Stimulated activated CD8-positive, alpha-beta memory T cell treated with anti-CD3 and anti-CD28 coated beads, Interleukin-4, amount 100 ng/mL, for 4 hours (primary cell): ENCODE results near the gene SLC43A2.

ENCODE experiments used
- DNase-seq, 2 donors: peaks; one replicate each; pipeline ENCODE4 v3.0.0-alpha.2; 2020; ENCODE audit warnings: low read depth in 2 of 2, low spot score in 1 of 2

SLC43A2 gene

DNA sequence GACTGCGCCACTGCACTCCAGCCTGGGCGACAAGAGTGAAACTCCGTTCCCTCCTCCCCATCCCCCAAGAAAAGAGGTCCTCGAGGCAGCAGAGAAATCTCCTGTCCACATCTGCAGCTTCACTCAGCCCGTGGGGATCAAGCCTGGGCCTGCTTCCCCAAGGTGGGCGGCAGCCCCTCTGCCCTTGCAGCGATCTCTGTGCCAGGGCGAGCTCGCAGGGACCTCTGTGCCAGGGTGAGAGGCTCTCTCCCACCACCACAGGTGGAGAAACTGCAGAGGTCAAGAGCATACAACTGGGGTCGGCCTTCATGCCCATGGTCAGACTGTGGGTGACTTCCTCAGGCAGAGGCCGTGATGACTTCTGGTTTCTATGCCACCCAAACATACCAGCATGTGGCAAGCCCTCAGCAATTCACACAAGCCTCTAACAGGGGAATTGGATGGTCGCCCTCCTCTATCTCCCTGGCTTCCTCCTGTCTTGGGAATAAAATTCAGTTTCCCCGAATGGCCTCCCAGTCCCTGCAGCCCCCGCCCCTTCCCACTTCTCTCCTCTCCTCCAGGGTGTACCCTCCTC is 5.5 kb downstream of the SLC43A2 start:
- no peak for DNase-seq

GRCh38 chr17:1621273-1621954 is 7.2 kb downstream of the SLC43A2 start:
- DNase-seq = no peak

GRCh38 chr17:1620486-1620885 is 8.1 kb downstream of the SLC43A2 start:
- no peak for DNase-seq

GRCh38 chr17:1617620-1618174 is 10.9 kb downstream of the SLC43A2 start:
- no peak for DNase-seq

GRCh38 chr17:1616101-1616500 is 12.5 kb downstream of the SLC43A2 start:
- DNase-seq = no peak

GRCh38 chr17:1612400-1612799 is 16.2 kb downstream of the SLC43A2 start:
- no peak for DNase-seq

- no peak for DNase-seq
Measured at GRCh38 chr17:1611715-1612114, 16.9 kb downstream of the SLC43A2 start.

DNA sequence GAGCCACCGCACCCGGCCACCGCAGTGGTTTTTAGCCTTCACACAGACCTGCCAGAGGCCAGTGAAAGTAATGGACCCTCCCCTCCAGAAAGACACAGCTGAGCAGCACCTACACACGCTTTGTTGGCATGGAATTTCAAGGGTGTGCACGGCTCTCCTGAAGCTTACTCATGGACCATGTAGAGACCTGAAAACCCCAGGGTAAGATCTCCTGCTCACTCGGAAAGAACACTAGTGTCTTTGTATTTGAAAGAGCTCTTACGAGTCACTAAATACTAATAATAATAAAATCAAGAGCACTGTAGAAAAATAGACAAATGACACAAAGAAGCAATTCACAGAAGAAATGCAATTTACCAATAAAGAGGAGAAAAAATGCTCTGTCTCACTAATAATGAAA is 20.0 kb downstream of the SLC43A2 start:
- no peak for DNase-seq

GRCh38 chr17:1607971-1608320 is 20.7 kb downstream of the SLC43A2 start:
- no peak for DNase-seq

DNA sequence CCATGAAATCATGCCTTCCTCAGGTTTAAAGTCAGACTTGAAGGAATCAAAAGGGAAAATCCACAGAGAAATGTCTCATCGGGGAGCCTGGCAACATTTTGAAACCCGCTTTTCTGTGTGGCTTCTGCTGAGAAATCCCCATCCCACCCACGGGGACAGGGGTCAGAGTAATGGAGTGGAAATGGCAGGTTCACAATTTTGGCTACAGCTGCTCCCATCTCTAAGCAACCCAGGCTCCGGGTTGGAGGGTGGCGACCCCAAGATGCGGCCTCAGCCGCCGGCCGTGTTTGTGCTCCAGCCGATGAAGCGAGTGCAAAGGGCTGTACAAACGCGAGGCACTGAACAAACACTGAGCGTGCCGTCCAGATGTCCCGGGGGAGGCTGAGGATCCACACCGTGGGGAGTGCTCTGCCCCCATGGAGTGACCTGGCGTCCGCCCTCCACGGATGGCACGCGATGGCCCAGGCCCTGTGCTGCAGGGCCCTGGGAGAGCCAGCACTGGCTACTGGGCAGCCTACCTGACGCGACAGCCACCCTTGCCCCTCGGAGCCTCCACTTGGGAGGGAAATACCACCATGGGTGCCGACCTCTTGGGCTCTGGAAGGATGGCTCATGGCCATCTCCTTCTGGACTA is 22.2 kb downstream of the SLC43A2 start:
- DNase-seq = no peak

GRCh38 chr17:1605681-1606351 is 22.8 kb downstream of the SLC43A2 start:
- no peak for DNase-seq

DNA sequence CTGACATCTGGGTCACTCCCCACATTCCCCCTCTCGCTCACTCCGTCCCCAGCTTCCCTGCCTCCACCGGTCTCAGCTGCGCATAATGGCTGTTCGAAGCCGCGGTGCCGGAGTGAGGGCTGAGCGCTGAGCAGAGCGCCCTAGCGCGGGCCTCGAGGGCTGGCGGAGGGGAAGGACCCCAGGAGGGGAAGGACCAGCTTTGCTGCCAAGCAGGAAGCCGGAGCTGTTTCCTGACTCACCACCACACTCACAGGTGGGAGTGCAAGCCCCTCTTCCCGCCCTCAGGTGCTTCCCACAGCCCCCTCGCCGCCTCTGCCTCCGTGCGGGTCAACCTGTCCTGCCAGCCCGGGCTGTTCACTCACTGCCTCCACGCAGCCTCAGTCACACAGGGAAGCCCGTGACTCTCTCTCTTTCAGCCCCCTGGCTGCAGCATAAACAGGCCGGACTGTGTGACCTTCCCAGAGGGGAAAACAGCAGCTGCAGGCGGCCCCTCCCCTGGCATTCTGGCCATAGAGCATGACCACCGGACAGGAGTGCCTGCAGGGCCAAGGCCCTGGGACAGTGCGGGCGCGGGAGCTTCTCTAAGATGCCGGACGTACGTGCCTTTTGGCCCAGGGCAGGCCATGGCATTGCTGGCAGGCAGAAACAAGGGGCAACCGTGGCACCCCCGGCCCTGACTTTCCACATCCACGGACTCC is 23.7 kb downstream of the SLC43A2 start:
- no peak for DNase-seq

DNA sequence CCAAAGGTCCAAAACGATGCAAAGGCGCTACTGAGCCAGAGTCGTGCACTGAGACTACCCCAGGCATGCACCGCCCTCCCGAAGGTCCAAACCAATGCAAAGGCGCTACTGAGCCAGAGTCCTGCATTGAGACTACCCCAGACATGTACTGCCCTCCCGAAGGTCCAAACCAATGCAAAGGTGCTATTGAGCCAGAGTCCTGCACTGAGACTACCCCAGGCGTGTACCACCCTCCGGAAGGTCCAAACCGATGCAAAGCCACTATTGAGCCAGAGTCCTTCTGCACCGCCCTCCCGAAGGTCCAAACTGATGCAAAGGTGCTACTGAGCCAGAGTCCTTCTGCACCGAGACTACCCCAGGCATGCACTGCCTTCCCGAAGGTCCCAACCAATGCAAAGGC is 27.1 kb downstream of the SLC43A2 start:
- no peak for DNase-seq

- DNase-seq = no peak
Measured at GRCh38 chr17:1598399-1599095, 30.1 kb downstream of the SLC43A2 start.

DNA sequence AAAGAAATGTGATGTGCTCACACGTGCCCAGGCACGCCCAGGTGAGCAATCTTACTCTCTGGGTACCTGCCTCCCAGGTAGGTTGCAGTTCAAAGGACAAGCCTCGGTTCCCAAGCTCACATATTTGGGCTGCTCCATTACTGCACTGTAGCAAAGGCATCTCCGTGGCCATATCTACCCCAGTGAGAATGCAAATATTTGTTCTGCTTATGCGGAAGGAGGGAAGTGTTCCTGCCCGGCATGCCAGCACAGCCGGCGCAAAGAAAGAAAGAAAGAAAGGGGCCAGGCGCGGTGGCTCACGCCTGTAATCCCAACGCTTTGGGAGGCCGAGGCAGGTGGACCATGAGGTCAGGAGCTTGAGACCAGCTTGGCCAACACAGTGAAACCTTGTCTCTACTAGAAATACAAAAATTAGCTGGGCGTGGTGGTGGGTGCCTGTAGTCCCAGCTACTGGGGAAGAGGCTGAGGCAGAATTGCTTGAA is 30.7 kb downstream of the SLC43A2 start:
- DNase-seq = no peak

- no peak for DNase-seq
Measured at GRCh38 chr17:1593630-1593931, 35.1 kb downstream of the SLC43A2 start.

GRCh38 chr17:1592751-1593629 is 35.6 kb downstream of the SLC43A2 start:
- no peak for DNase-seq

DNA sequence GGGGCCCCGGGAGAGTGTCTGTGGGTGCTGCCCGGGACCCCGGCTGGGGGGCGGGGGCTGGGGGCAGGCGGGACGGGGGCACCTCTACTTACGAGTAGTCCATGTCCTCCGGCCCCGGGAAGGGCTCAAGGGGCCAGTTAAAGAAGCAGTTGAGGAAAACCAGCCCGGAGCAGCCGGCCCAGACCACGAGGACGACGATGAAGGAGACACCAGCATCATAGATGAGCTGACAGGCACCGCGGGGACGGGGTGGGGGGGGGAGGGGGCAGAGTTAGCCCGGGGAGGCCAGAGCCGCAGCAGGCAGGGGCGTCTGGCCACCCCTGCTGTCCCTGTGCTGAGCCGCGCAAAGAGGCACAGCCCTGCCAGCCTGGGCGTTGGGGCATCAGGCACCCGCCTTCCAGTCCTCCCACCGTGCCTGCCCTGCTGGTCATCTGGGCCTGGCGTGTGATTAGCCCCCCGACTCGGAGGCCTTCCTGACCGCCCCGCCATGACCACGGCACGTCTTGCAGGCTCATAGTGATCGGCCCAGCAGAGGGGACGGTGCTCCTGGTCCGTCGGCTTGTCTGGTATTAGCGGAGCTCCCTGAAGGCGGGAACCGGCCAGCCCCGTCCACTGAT is 37.1 kb downstream of the SLC43A2 start:
- no peak for DNase-seq

GRCh38 chr17:1590747-1591473 is 37.7 kb downstream of the SLC43A2 start:
- no peak for DNase-seq
